ENCODE data around the gene LCMT2.

LCMT2 gene

GRCh38 chr15:43274136-43274535 lies 56.2 kb downstream of the LCMT2 start:
- no peak for DNase-seq (ENCODE audit: low read depth)

All from amniotic epithelial cell (primary cell).